ENCODE results near the gene DNAH1.

Gene DNAH1

GRCh38 chr3:52391096-52391495 lies 75.0 kb downstream of the DNAH1 start:
- no peak for TF ChIP-seq CTCF (IDR thresholded peaks at IDR 0.05; ENCODE audit: low read depth, low read length)
- Histone ChIP-seq H3K4me1 (no peaks in the 10 kb centered on the region), H3K36me3 (no peaks in the 10 kb centered on the region), H3K9me3 (no peaks in the 10 kb centered on the region), H3K4me3 (ENCODE audit: low read depth, low read length) (no peak overlapping the region), H3K27me3 (no peaks in the 10 kb centered on the region)
- no peak for DNase-seq

- Histone ChIP-seq H3K4me1 (no peaks in the 10 kb centered on the region), H3K27me3 (no peaks in the 10 kb centered on the region), H3K36me3 (no peaks in the 10 kb centered on the region), H3K4me3 (ENCODE audit: low read depth, low read length) (no peak overlapping the region), H3K9me3 (no peaks in the 10 kb centered on the region)
- TF ChIP-seq CTCF (IDR thresholded peaks at IDR 0.05; ENCODE audit: low read depth, low read length), result no peak
- DNase-seq, result no peak
These were observed 76.3 kb downstream of the DNAH1 start for GRCh38 chr3:52392216-52392930.

GRCh38 chr3:52393131-52393807 lies 77.2 kb downstream of the DNAH1 start:
- H3K27me3 ChIP-seq, result no peaks in the 10 kb centered on the region
- H3K4me3 ChIP-seq (ENCODE audit: low read depth, low read length), result no peak overlapping the region
- DNase-seq, result no peak
- no peaks in the 10 kb centered on the region for H3K9me3 ChIP-seq
- no peaks in the 10 kb centered on the region for H3K36me3 ChIP-seq
- H3K4me1 ChIP-seq, result no peaks in the 10 kb centered on the region
- TF ChIP-seq CTCF (IDR thresholded peaks at IDR 0.05; ENCODE audit: low read depth, low read length), result no peak

- no peak overlapping the region for H3K4me3 ChIP-seq (ENCODE audit: low read depth, low read length)
- H3K4me1 ChIP-seq, result no peaks in the 10 kb centered on the region
- TF ChIP-seq CTCF (IDR thresholded peaks at IDR 0.05; ENCODE audit: low read depth, low read length), result no peak
- no peak for DNase-seq
- H3K9me3 ChIP-seq, result no peaks in the 10 kb centered on the region
- H3K36me3 ChIP-seq, result no peaks in the 10 kb centered on the region
- H3K27me3 ChIP-seq, result no peaks in the 10 kb centered on the region
These were observed 78.0 kb downstream of the DNAH1 start for GRCh38 chr3:52393959-52394670.

- Histone ChIP-seq H3K27me3 (no peaks in the 10 kb centered on the region), H3K4me3 (ENCODE audit: low read depth, low read length) (no peak overlapping the region), H3K9me3 (no peaks in the 10 kb centered on the region), H3K36me3 (no peaks in the 10 kb centered on the region), H3K4me1 (no peaks in the 10 kb centered on the region)
- DNase-seq, result no peak
- no peak for TF ChIP-seq CTCF (IDR thresholded peaks at IDR 0.05; ENCODE audit: low read depth, low read length)
These were observed 78.8 kb downstream of the DNAH1 start for GRCh38 chr3:52394751-52395502.

Measured in BE2C (cell line).